Hepatocyte (in vitro differentiated cells): ENCODE data around the gene TMEM169. TPM values are rescaled to one million over a fixed set of nuclear protein-coding genes. Genes with fewer than 3 reads are reported as not detected.

Experiments used
- DNase-seq: peaks from one replicate; pipeline ENCODE4 v3.0.0-alpha.2; 2016; ENCODE audit warnings: low spot score
- H2AFZ ChIP-seq: fragments of 200-600 bp; sonication (generic); 2 replicates; pipeline ENCODE4 v1.6.0; 2016; ENCODE audit warnings: antibody characterized with exemption, mild to moderate bottlenecking
- H3K27ac ChIP-seq: fragments of 200-600 bp; sonication (generic); 2 replicates; pipeline ENCODE4 v1.5.1; 2016; ENCODE audit warnings: mild to moderate bottlenecking
- H3K27me3 ChIP-seq: fragments of 200-600 bp; sonication (generic); 2 replicates; pipeline ENCODE4 v1.6.1; 2016
- H3K36me3 ChIP-seq: fragments of 200-600 bp; sonication (generic); replicated peaks from 2 replicates; pipeline ENCODE4 v1.5.1; 2016; ENCODE audit warnings: low read depth; ENCODE audit not compliant: insufficient read depth
- H3K4me1 ChIP-seq: fragments of 200-600 bp; sonication (generic); 2 replicates; pipeline ENCODE4 v1.5.1; 2016; ENCODE audit warnings: mild to moderate bottlenecking, moderate library complexity; ENCODE audit not compliant: insufficient read depth
- H3K4me2 ChIP-seq: fragments of 200-600 bp; sonication (generic); 2 replicates; pipeline ENCODE4 v1.6.0; 2016
- H3K4me3 ChIP-seq: fragments of 200-600 bp; sonication (generic); 2 replicates; pipeline ENCODE4 v1.5.1; 2016; ENCODE audit warnings: mild to moderate bottlenecking
- H3K79me2 ChIP-seq: fragments of 200-600 bp; sonication (generic); 2 replicates; pipeline ENCODE4 v1.6.0; 2017; ENCODE audit warnings: mild to moderate bottlenecking
- H3K9me2 ChIP-seq: fragments of 200-600 bp; sonication (generic); replicated peaks from 2 replicates; pipeline ENCODE4 v1.6.0; 2017; ENCODE audit warnings: mild to moderate bottlenecking; ENCODE audit not compliant: insufficient read depth
- H3K9me3 ChIP-seq: fragments of 200-600 bp; sonication (generic); 2 replicates; pipeline ENCODE4 v1.5.1; 2016; ENCODE audit warnings: low read depth, mild to moderate bottlenecking
- H4K20me1 ChIP-seq: fragments of 200-600 bp; sonication (generic); 2 replicates; pipeline ENCODE4 v1.6.0; 2016; ENCODE audit warnings: mild to moderate bottlenecking; ENCODE audit not compliant: insufficient read depth, poor library complexity, severe bottlenecking
- EZH2 ChIP-seq: fragments of 200-600 bp; sonication (generic); IDR thresholded peaks from 2 replicates; pipeline ENCODE4 v1.6.1; 2016; ENCODE audit warnings: antibody characterized with exemption, mild to moderate bottlenecking, borderline replicate concordance
- EZH2phosphoT487 ChIP-seq: fragments of 200-600 bp; sonication (generic); IDR thresholded peaks from one replicate; pipeline ENCODE4 v1.6.1; 2018; ENCODE audit warnings: antibody characterized with exemption, mild to moderate bottlenecking, low read depth, moderate library complexity; ENCODE audit not compliant: unreplicated experiment, severe bottlenecking
- WGBS: methylation state at CpG from one replicate; pipeline ENCODE4 v1.1.6; 2016; ENCODE audit warnings: low lambda C conversion rate; ENCODE audit errors: missing lambda C conversion rate; 5-methylcytosine and 5-hydroxymethylcytosine counted together
- polyA plus RNA-seq: library from polyadenylated mRNA; unstranded; fragments of >200 nt; fragmentation: Nextera tagmentation; extraction: Ambion mirVana; gene quantifications from 2 replicates; pipeline ENCODE4 v1.2.1, GENCODE V29; 2016
- total RNA-seq: library from RNA; depleted of rRNA; stranded (reverse); fragments of >200 nt; gene quantifications from 2 replicates; pipeline ENCODE4 v1.2.3, GENCODE V29; 2014
- TF ChIP-seq, protein P1 (sequence below): fragments of 200-600 bp; sonication (generic); IDR thresholded peaks from 2 replicates; pipeline ENCODE4 v1.5.1; 2016; ENCODE audit warnings: antibody characterized with exemption, mild to moderate bottlenecking; ENCODE audit not compliant: poor library complexity

Gene TMEM169
- total and polyA plus RNA-seq, 2 experiments from 2014 or later = 0.91 to 1.1 TPM

GRCh38 chr2:216109962-216110614 lies 28.4 kb downstream of the TMEM169 start:
- no peak for TF ChIP-seq EZH2phosphoT487
- TF ChIP-seq, protein P1, sequence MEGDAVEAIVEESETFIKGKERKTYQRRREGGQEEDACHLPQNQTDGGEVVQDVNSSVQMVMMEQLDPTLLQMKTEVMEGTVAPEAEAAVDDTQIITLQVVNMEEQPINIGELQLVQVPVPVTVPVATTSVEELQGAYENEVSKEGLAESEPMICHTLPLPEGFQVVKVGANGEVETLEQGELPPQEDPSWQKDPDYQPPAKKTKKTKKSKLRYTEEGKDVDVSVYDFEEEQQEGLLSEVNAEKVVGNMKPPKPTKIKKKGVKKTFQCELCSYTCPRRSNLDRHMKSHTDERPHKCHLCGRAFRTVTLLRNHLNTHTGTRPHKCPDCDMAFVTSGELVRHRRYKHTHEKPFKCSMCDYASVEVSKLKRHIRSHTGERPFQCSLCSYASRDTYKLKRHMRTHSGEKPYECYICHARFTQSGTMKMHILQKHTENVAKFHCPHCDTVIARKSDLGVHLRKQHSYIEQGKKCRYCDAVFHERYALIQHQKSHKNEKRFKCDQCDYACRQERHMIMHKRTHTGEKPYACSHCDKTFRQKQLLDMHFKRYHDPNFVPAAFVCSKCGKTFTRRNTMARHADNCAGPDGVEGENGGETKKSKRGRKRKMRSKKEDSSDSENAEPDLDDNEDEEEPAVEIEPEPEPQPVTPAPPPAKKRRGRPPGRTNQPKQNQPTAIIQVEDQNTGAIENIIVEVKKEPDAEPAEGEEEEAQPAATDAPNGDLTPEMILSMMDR = peak; percentile 70
- Histone ChIP-seq H2AFZ (peak overlapping the region; percentile 58), H3K4me2 (peak overlapping the region; percentile 84), H3K4me3 (peak overlapping the region; percentile 80), H3K9me2 (no peaks in the 10 kb centered on the region), H3K9me3 (no peaks in the 10 kb centered on the region), H3K27ac (peak overlapping the region; percentile 92), H3K36me3 (no peaks in the 10 kb centered on the region), H3K27me3 (no peaks in the 10 kb centered on the region), H4K20me1 (no peaks in the 10 kb centered on the region), H3K79me2 (peaks cover 41% of the 10 kb centered on the region), H3K4me1 (peaks cover 24% of the 10 kb centered on the region)
- DNase-seq = peak; percentile 56
- WGBS = 10% methylated on average over 10 of the region's 10 CpGs

DNA sequence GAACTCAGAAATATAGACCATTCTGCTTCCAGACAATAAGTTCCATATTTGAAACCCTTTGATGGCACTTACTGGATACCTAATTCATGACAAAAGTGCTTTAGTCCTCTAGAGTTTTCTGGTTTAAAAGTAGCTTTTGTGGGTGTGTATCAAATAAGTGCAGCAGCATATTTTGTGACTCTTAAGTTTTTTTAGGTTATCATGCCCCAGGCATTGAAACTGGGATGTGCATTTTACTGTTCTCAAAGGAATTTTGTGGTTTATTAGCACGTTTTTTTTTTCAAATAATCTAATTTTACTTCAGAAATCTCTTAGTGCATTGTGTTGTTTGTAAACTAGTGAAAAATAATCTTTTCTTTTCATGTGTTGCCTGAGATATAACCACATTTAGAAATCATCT lies 28.9 kb downstream of the TMEM169 start:
- Histone ChIP-seq H3K9me3 (no peaks in the 10 kb centered on the region), H3K79me2 (peaks cover 47% of the 10 kb centered on the region), H3K9me2 (no peaks in the 10 kb centered on the region), H3K36me3 (no peaks in the 10 kb centered on the region), H2AFZ (no peak overlapping the region), H3K27me3 (no peaks in the 10 kb centered on the region), H3K4me2 (peak overlapping the region; percentile 84), H4K20me1 (no peaks in the 10 kb centered on the region), H3K4me3 (peak overlapping the region; percentile 80), H3K27ac (peak overlapping the region; percentile 92), H3K4me1 (peaks cover 28% of the 10 kb centered on the region)
- DNase-seq = no peak
- 13% methylated on average over 1 of the region's 1 CpG for WGBS
- TF ChIP-seq EZH2phosphoT487 (no peak), EZH2 (no peak)
- TF ChIP-seq, protein P1 = no peak

DNA sequence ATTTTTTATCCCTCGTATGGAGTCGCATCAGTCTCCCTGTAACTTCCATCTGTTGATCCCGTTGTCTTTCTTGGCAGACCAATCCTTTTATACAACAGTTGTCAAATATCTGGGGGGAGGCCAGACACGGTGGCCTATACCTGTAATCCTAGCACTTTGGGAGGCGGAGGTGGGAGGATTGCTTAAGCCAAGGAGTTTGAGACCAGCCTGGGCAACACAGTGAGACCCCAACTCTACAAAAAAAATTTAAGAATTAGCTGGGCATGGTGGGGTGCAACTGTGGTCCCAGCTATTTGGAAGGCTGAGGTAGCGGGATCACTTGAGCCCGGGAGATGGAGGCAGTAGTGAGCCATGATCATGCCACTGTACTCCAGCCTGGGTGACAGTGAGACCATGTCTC lies 29.4 kb downstream of the TMEM169 start:
- peaks cover 34% of the 10 kb centered on the region for H3K4me1 ChIP-seq
- H2AFZ ChIP-seq = no peak overlapping the region
- H3K9me2 ChIP-seq = no peaks in the 10 kb centered on the region
- H4K20me1 ChIP-seq = no peaks in the 10 kb centered on the region
- peaks cover 52% of the 10 kb centered on the region for H3K79me2 ChIP-seq
- TF ChIP-seq EZH2phosphoT487 (no peak), EZH2 (no peak)
- TF ChIP-seq, protein P1 = no peak
- H3K36me3 ChIP-seq = no peaks in the 10 kb centered on the region
- 83% methylated on average over 7 of the region's 7 CpGs for WGBS
- DNase-seq = no peak
- peak overlapping the region; percentile 92 for H3K27ac ChIP-seq
- H3K9me3 ChIP-seq = no peaks in the 10 kb centered on the region
- H3K4me2 ChIP-seq = peak overlapping the region; percentile 84
- H3K4me3 ChIP-seq = no peak overlapping the region
- H3K27me3 ChIP-seq = no peaks in the 10 kb centered on the region
